Neural cell (in vitro differentiated cells): ENCODE results near the gene AFF2.

Experiments
- CTCF ChIP-seq: fragments of 450-650 bp; IDR thresholded peaks from 2 replicates; pipeline ENCODE4 v1.5.1; 2014; ENCODE audit warnings: antibody characterized with exemption, mild to moderate bottlenecking, moderate library complexity; ENCODE audit not compliant: poor library complexity, severe bottlenecking
- POLR2AphosphoS5 ChIP-seq: IDR thresholded peaks from 2 replicates; pipeline ENCODE4 v1.6.1; 2012
- REST ChIP-seq: IDR thresholded peaks from 2 replicates; pipeline ENCODE4 v1.6.1; 2012; ENCODE audit warnings: borderline replicate concordance

- TF ChIP-seq CTCF (no peak), POLR2AphosphoS5 (no peak), REST (no peak)
Observed at GRCh38 chrX:149003863-149004660, 503.6 kb downstream of the AFF2 start.
